DOHH2 (cell line): ENCODE results near the gene SDC1.

Experiments used
- CTCF ChIP-seq: fragments of 200-600 bp; sonication (generic); IDR thresholded peaks from one replicate; pipeline ENCODE4 v1.5.1; 2014; ENCODE audit warnings: antibody characterized with exemption, mild to moderate bottlenecking, low read depth, low read length; ENCODE audit not compliant: poor library complexity, severe bottlenecking
- EZH2phosphoT487 ChIP-seq: fragments of 200-600 bp; sonication (generic); IDR thresholded peaks from 2 replicates; pipeline ENCODE4 v1.6.1; 2017; ENCODE audit warnings: borderline replicate concordance, mild to moderate bottlenecking, antibody characterized with exemption, low read length, moderate library complexity, mixed read lengths

- TF ChIP-seq CTCF, result no peak
- TF ChIP-seq EZH2phosphoT487, result no peak
Measured at GRCh38 chr2:20164061-20164733, 60.7 kb downstream of the SDC1 start.
